Activated naive CD4-positive, alpha-beta T cell treated with anti-CD3 and anti-CD28 coated beads, Interleukin-2, amount 10 ng/mL, durations not matched to agents 7 days and 5 days (primary cell): ENCODE data around the gene STK33.
A peak's percentile ranks its signal among the peaks of the same experiment; 100 is the strongest.

Source experiments
- CTCF ChIA-PET: fragments of 350-600 bp; sonication (Branson Sonifier 250); formaldehyde crosslinking; loops from one replicate; lab custom pipeline; 2021; ENCODE audit warnings: antibody characterized with exemption; lab: Charles Lee
- DNase-seq: peaks from one replicate; pipeline ENCODE4 v3.0.0-alpha.2; 2020
- H3K27ac Mint-ChIP-seq: one replicate; pipeline ENCODE4 v1.8.0; 2021; ENCODE audit warnings: mild to moderate bottlenecking, moderate library complexity, mixed read lengths
- H3K27me3 Mint-ChIP-seq: one replicate; pipeline ENCODE4 v1.8.0; 2021; ENCODE audit warnings: mild to moderate bottlenecking, mixed read lengths
- H3K36me3 Mint-ChIP-seq: one replicate; pipeline ENCODE4 v1.8.0; 2021; ENCODE audit warnings: mixed read lengths
- H3K4me1 Mint-ChIP-seq: one replicate; pipeline ENCODE4 v1.8.0; 2021; ENCODE audit warnings: mixed read lengths
- H3K4me3 Mint-ChIP-seq: one replicate; pipeline ENCODE4 v1.8.0; 2021; ENCODE audit warnings: mild to moderate bottlenecking, moderate library complexity, mixed read lengths
- H3K9me3 Mint-ChIP-seq: one replicate; pipeline ENCODE4 v1.8.0; 2021; ENCODE audit warnings: mixed read lengths

The STK33 gene

DNA sequence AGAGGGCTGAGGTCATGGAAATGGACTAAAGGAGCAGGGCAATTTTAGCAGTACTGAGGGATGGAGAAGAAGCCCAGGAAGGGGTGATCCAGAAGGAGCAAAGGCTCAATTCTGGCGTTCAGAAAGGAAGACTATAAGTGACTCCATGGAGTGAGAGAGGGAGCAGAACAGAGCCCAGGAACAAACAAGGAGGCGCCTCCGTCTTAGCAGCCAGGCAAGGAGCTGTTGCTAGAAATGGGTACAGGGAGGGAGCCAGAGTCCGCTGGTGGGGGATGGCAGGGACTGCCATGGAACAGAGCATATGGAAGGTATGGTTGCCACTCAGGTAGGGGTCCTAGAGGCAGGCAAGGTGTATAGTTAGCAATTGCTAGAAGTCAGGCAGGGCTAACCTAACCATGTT is 20.5 kb upstream of the STK33 start:
- Mint-ChIP-seq H3K27me3 (no peaks in the 10 kb centered on the region), H3K27ac (no peak overlapping the region), H3K4me3 (no peak overlapping the region), H3K4me1 (peaks cover 3% of the 10 kb centered on the region), H3K9me3 (no peaks in the 10 kb centered on the region), H3K36me3 (peaks cover 19% of the 10 kb centered on the region)
- CTCF ChIA-PET = no interaction called here
- DNase-seq = no peak

DNA sequence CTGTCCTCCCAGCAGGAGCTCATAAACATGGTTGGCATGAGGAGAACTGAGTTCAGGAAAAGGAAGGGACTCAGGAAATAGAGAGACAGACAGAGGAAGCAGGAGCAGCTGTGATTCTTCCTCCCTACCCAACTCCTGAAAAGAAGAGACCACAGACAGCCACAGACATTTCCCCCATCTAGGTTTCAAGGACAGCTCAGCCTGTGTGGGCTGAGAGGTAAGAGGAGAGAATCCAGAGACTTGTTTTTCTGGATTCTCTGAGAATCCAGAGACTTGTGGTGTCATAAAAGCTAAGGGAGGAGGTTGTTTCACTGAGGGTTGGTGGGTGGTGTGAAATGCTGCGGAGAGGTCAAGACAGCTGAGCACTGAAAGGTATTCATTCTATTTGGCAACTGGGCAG is 19.0 kb upstream of the STK33 start:
- Mint-ChIP-seq H3K36me3 (peaks cover 16% of the 10 kb centered on the region), H3K27me3 (no peaks in the 10 kb centered on the region), H3K4me3 (no peak overlapping the region), H3K27ac (no peak overlapping the region), H3K9me3 (no peaks in the 10 kb centered on the region), H3K4me1 (peaks cover 3% of the 10 kb centered on the region)
- DNase-seq = no peak
- CTCF ChIA-PET = interaction anchor here (0.6 to 1.1 kb wide), 2 partner anchors 9 to 976 kb away, joined by 3 read pairs; no protein-coding TSS in a partner anchor

DNA sequence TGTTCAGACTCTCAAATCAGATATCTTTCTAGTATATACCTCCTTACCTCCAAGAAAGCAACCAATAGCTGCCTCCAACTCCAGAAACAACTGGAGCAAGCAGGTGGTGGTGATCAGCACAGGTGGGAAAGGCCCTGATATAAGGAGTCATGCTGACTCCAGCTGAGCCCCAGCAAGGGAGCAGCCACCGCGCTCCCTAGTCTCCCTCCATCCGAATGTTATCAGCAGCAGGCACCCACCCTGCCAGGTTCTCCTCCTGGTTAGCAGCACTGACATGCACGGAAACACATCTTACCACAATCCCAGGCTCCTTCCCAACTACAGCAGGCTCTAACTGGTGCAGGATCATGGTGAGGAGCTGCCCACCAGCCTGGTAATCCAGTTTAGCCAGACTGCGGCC is 18.5 kb upstream of the STK33 start:
- no peak overlapping the region for H3K27ac Mint-ChIP-seq
- no peaks in the 10 kb centered on the region for H3K27me3 Mint-ChIP-seq
- DNase-seq = no peak
- CTCF ChIA-PET = interaction anchor here (1.1 kb wide), 1 partner anchor 8 kb away, joined by 3 read pairs; no protein-coding TSS in a partner anchor
- no peak overlapping the region for H3K4me3 Mint-ChIP-seq
- H3K36me3 Mint-ChIP-seq = peaks cover 15% of the 10 kb centered on the region
- H3K9me3 Mint-ChIP-seq = no peaks in the 10 kb centered on the region
- peaks cover 3% of the 10 kb centered on the region for H3K4me1 Mint-ChIP-seq

DNA sequence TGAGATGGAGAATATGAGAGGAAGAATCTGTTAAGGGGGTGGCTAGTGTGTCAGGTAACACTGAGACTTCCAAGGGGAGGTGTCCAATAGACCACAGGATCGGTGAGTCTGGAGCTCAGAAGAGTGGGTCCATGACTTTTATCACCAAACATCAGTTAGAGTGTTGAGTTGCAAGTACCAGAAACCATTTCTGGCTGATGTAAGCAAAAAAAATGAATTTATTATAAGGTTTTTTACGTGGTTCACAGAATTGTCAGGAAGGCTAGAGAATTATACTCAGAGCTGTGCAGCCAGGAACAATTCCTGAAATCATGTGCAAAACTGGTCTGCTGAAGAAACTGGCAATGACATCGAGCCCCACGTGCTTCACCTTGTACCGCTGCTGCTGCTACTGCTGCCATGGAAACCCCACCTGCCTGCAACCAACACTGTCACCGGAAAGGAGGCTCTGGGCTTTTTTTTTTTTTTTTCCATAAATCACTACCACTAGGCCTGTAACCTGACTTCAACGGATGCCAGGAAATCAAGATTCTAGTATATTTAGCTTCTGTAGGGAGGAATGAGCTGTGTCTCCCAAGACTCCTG is 16.6 kb upstream of the STK33 start:
- Mint-ChIP-seq H3K27ac (no peak overlapping the region), H3K9me3 (no peaks in the 10 kb centered on the region), H3K36me3 (peaks cover 7% of the 10 kb centered on the region), H3K27me3 (no peaks in the 10 kb centered on the region), H3K4me3 (no peak overlapping the region), H3K4me1 (peaks cover 3% of the 10 kb centered on the region)
- DNase-seq = peak; percentile 51
- CTCF ChIA-PET = no interaction called here

DNA sequence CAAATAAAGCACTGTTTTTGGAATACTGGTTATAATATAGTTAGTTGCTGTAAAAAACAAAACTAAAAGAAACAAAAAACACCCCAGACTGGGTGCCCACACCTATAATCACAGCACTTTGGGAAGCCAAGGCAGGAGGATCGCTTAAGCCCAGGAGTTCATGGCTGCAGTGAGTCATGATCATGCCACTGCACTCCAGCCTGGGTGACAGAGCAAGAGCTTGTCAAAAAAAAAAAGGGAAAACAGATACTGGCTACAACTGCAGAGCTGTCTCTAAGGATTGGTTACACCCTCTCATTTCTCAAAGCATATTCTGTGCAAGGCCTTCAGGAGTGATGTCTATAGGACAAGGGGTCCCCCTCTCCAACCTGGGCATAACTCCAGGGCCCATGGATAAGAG is 14.6 kb upstream of the STK33 start:
- H3K27me3 Mint-ChIP-seq = peaks cover 17% of the 10 kb centered on the region

DNA sequence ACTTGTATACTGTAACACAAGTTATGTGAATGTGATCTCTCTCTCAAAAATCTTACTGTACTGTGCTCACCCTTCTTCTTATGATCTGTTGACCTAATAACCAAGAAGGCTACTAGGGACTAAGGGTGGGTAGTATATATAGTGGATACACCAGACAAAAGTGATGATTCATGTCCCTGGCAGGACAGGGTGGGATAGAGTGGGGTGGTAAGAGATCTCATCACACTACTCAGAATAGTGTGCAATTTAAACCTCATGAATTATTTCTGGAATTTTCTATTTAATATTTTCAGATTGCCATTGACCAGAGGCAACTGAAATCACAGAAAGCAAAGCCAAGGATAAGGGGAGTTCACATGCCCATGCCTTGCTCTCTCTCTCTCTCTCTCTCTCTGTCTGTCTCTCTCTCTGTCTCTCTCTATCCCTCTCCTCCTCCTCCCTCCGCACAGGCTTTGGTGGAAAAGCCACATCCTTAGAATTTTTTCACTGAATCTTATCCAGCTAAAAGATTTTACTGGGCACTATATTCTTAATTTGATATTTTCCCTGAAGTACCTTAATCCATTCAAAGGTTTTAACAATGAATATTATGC is 12.0 kb upstream of the STK33 start:
- H3K27ac Mint-ChIP-seq = no peak overlapping the region
- CTCF ChIA-PET = interaction anchor here (0.6 to 1.4 kb wide), 2 partner anchors 10 to 390 kb away, joined by 3 to 5 read pairs; no protein-coding TSS in a partner anchor

More for the DNA sequence above, 14.6 kb upstream of the STK33 start:
- Mint-ChIP-seq H3K4me3 (no peak overlapping the region), H3K9me3 (no peaks in the 10 kb centered on the region), H3K36me3 (peaks cover 4% of the 10 kb centered on the region), H3K4me1 (peaks cover 3% of the 10 kb centered on the region), H3K27ac (no peak overlapping the region)
- DNase-seq = no peak
- CTCF ChIA-PET = no interaction called here

DNA sequence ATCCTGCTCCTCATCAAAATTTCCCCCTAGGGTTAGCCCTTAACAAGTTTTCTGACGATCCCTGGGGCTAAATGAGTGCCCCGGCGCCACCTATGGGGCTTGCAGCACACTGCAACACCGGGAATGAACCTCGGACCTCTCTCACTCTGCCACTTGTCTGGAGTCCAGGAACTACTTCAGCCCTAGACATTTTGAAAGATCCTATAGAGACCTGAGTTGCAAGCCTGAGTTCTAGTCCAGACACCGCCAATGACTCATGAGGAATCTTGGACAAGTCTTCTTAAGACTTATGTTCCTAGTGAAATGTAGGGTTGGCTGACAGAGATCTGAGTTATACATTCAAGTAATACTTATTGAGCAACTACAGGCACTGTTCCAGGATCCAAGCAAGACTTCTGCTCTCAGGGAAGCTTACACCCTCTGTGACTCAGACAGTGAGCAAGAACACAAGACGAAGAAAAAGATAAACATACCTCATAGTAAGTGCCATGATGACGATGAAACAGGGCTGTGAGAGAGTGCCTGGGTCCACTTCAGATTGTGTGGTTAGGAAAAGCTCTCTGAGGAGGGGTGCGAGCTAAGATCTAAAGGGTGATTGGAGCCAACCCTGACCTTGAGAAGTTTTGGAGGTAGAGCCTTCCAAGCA is 10.2 kb upstream of the STK33 start:
- no peak overlapping the region for H3K4me3 Mint-ChIP-seq
- H3K36me3 Mint-ChIP-seq = no peaks in the 10 kb centered on the region
- H3K4me1 Mint-ChIP-seq = no peaks in the 10 kb centered on the region
- CTCF ChIA-PET = interaction anchor here (1.0 to 1.4 kb wide), 2 partner anchors 8 to 9 kb away, joined by 3 to 5 read pairs; no protein-coding TSS in a partner anchor
- peaks cover 17% of the 10 kb centered on the region for H3K27me3 Mint-ChIP-seq
- H3K27ac Mint-ChIP-seq = no peak overlapping the region
- DNase-seq = peak; percentile 54
- no peaks in the 10 kb centered on the region for H3K9me3 Mint-ChIP-seq

More for the DNA sequence above, 12.0 kb upstream of the STK33 start:
- Mint-ChIP-seq H3K9me3 (no peaks in the 10 kb centered on the region), H3K36me3 (no peaks in the 10 kb centered on the region), H3K27me3 (peaks cover 17% of the 10 kb centered on the region), H3K4me1 (peaks cover 3% of the 10 kb centered on the region), H3K4me3 (no peak overlapping the region)
- DNase-seq = no peak

DNA sequence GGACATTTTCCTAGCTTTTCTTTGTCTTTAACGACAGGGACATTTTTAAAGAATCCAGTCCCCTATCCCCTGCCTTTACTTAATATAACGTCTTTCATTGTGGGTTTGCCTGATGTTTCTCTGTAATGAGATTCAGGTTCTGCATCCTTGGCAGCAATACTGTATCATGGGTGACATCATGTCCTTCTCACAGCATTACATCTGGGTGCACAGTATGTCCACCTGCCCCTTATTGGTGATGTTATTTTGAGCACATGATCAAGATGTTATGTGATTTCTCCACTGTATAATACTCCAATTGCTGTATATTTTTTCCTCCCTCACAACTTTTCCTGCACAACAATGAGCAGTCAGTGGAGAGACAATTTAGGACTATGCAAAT is 9.7 kb upstream of the STK33 start:
- Mint-ChIP-seq H3K4me1 (no peaks in the 10 kb centered on the region), H3K27ac (no peak overlapping the region), H3K27me3 (peaks cover 17% of the 10 kb centered on the region), H3K4me3 (no peak overlapping the region), H3K9me3 (no peaks in the 10 kb centered on the region), H3K36me3 (no peaks in the 10 kb centered on the region)
- CTCF ChIA-PET = interaction anchor here (1.0 kb wide), 1 partner anchor 9 kb away, joined by 3 read pairs; the partner anchor contains the start of gene STK33
- DNase-seq = no peak

DNA sequence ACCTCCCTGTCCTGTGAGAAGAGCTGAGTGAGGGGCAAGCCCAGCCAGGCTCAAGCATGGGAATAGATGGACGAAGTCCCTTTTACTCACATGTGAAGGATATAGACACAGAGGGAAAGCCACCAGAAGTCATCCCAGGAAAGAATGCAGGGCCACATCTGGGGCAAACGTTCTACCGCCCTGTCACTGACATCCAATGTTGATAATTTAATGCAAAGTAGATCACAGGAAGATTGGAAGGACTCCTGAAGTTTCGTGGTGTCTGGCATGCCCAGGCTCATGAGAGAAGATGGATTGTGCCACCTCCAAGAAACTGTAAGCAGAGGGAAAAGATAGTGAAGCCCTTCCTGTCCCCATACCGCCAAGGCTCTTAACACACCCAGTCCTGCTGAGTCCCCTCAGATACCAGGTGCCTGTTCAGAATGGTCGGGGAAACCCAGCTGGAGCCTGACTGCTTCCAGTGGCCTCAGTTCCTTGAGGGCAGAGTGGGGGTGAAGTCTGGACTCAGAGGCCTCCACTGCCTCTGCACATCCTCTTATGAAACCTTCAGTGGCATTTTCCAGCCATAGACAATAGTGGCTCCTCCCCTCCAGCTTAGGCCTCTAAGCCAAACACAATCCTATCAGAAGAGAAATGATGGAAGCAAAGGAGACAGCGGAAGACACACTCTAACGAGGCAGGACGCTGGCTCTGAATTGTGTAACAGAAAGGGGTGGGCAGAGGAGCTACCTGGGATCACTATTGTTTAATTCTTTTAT is 7.5 kb upstream of the STK33 start:
- no peaks in the 10 kb centered on the region for H3K4me1 Mint-ChIP-seq
- H3K9me3 Mint-ChIP-seq = no peaks in the 10 kb centered on the region
- CTCF ChIA-PET = no interaction called here
- H3K27me3 Mint-ChIP-seq = peaks cover 24% of the 10 kb centered on the region
- H3K36me3 Mint-ChIP-seq = no peaks in the 10 kb centered on the region
- no peak for DNase-seq
- H3K4me3 Mint-ChIP-seq = no peak overlapping the region
- no peak overlapping the region for H3K27ac Mint-ChIP-seq

DNA sequence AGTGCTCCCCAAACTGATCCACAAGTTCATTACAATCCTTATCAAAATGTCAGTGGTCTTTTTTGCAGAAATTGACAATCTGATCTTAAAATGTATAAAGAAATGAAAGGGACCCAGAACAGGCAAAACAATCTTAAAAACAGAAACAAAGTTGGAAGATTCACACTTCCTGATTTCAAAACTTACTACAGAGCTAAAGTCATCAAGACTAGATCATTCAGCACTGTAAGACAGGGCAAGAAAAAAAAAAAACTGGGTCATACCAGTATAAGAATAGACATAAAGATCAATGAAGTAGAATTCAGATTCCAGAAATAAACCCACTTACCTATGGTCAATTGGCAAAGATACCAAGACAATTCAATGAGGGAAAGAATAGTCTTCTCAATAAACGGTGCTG is 4.5 kb upstream of the STK33 start:
- Mint-ChIP-seq H3K27ac (no peak overlapping the region), H3K36me3 (no peaks in the 10 kb centered on the region), H3K27me3 (peaks cover 34% of the 10 kb centered on the region), H3K4me3 (no peak overlapping the region), H3K9me3 (no peaks in the 10 kb centered on the region), H3K4me1 (peaks cover 4% of the 10 kb centered on the region)
- DNase-seq = no peak
- CTCF ChIA-PET = no interaction called here

DNA sequence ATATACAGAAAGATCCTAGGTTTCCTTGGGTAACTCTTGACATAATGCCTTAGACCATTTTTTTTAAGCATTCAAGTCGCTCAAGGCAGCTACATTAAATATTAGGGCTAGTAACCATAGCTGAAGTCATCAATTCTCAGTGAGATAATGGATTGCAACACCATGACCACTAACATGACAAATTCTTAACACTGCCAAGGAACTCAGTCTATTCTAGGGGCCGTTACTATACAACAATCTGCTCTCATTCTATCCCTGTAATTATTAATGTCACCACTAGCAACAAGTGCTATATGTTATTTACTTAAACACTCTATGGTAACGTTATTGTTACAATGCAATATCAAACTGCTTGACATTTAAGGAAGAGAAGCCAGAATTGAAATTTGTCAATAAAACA is 3.2 kb upstream of the STK33 start:
- H3K27ac Mint-ChIP-seq = no peak overlapping the region
- H3K9me3 Mint-ChIP-seq = no peaks in the 10 kb centered on the region

DNA sequence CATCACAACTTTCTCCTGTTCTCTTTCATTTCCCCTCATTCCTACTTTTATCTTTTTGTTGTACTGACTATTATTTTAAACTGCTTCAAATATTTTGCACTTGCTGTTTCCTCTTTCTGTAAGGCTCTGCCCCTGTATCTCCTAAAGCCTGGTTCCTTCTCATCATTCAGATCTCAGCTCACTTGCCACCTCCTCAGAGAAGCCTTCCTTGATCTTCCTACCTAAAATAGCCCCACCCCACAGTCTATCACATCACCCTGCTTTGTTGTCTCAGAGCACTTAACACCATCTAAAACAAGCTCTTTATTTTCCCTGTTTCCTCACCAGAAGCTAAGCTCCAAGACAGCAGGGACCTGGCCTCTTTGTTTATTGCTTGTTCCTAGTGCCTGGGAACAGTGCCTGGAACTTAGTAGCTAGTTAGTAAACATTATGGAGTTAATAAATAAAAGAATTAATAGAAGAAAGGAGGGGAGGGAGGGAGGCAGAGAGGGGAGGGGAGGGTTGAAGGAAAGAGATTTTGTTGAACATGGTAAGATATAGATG is 2.5 kb upstream of the STK33 start:
- CTCF ChIA-PET = interaction anchor here (1.0 to 1.7 kb wide), 2 partner anchors 9 to 271 kb away, joined by 3 to 5 read pairs; no protein-coding TSS in a partner anchor
- Mint-ChIP-seq H3K4me1 (peaks cover 4% of the 10 kb centered on the region), H3K36me3 (no peaks in the 10 kb centered on the region), H3K27ac (no peak overlapping the region), H3K4me3 (no peak overlapping the region), H3K27me3 (peaks cover 51% of the 10 kb centered on the region), H3K9me3 (no peaks in the 10 kb centered on the region)
- DNase-seq = no peak

More for the DNA sequence above, 3.2 kb upstream of the STK33 start:
- Mint-ChIP-seq H3K27me3 (peaks cover 45% of the 10 kb centered on the region), H3K4me3 (no peak overlapping the region), H3K36me3 (no peaks in the 10 kb centered on the region), H3K4me1 (peaks cover 4% of the 10 kb centered on the region)
- CTCF ChIA-PET = interaction anchor here (1.0 kb wide), 1 partner anchor 272 kb away, joined by 3 read pairs; no protein-coding TSS in a partner anchor
- DNase-seq = no peak

DNA sequence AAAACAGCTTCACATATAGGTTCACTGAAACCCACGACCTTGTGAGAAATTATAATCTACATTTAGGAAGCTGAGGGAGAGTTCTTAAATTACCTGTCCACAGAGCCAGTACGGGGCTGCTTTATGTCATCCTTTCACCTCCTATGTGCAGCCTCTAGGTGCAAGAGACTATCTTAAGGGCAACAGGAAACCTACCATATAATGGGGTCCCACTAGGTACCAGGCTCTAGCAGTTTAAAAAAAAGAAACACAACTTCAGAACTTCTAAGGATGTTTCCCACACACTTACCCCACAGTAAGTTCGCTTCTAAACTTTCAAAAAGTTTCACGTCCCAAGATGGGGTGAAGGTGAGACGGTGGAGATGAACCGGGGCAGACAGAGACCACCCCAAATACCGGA is 573 bp downstream of the STK33 start:
- peaks cover 4% of the 10 kb centered on the region for H3K4me1 Mint-ChIP-seq
- H3K27ac Mint-ChIP-seq = no peak overlapping the region
- no peak for DNase-seq
- no peaks in the 10 kb centered on the region for H3K9me3 Mint-ChIP-seq
- peaks cover 54% of the 10 kb centered on the region for H3K27me3 Mint-ChIP-seq
- H3K36me3 Mint-ChIP-seq = no peaks in the 10 kb centered on the region
- peak overlapping the region; percentile 69 for H3K4me3 Mint-ChIP-seq
- CTCF ChIA-PET = no interaction called here

DNA sequence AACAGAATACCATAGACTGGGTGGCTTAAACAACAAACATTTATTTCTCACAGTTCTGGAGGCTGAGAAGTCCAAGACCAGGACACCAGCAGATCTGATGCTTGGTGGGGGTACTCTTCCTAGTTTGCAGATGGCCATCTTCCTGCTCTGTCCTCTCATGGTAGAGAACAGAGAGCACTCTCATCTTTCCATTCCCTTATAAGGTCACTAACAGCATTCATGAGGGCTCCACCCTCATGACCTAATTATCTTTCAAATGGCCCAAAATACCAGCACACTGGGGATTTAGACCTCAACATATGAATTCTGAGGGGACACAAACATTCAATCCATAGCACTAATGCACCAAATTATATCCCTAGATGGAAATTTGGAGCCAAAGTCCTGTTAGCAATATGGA is 6.1 kb downstream of the STK33 start:
- Mint-ChIP-seq H3K27me3 (peaks cover 29% of the 10 kb centered on the region), H3K9me3 (no peaks in the 10 kb centered on the region)

More for the DNA sequence above, 6.1 kb downstream of the STK33 start:
- no peak for DNase-seq
- CTCF ChIA-PET = no interaction called here
- Mint-ChIP-seq H3K4me3 (no peak overlapping the region), H3K36me3 (no peaks in the 10 kb centered on the region), H3K27ac (no peak overlapping the region), H3K4me1 (no peaks in the 10 kb centered on the region)
